Choroid plexus epithelial cell (primary cell): Measurements from ENCODE around the gene TBC1D22A.
A peak's percentile ranks its signal among the peaks of the same experiment; 100 is the strongest.

Source experiments
- DNase-seq: peaks from one replicate; pipeline ENCODE4 v3.0.0-alpha.2; 2010; ENCODE audit warnings: low read depth
- H3K4me3 ChIP-seq: 2 replicates; pipeline ENCODE4 v1.5.1; 2011; ENCODE audit warnings: low read depth, mild to moderate bottlenecking, control low read depth, low read length, moderate library complexity
- CTCF ChIP-seq: conservative IDR thresholded peaks from 2 replicates; pipeline ENCODE4 v1.5.1; 2011; ENCODE audit warnings: low read depth, mild to moderate bottlenecking, control low read depth, inconsistent platforms, low read length, moderate library complexity

Gene TBC1D22A

GRCh38 chr22:46852771-46853170 lies 90.3 kb downstream of the TBC1D22A start:
- H3K4me3 ChIP-seq = no peak overlapping the region
- DNase-seq = no peak
- TF ChIP-seq CTCF = no peak

GRCh38 chr22:46853191-46853590 lies 90.7 kb downstream of the TBC1D22A start:
- TF ChIP-seq CTCF = no peak
- no peak overlapping the region for H3K4me3 ChIP-seq
- no peak for DNase-seq

GRCh38 chr22:46854125-46854870 lies 91.8 kb downstream of the TBC1D22A start:
- no peak for TF ChIP-seq CTCF
- DNase-seq = peak; percentile 70
- H3K4me3 ChIP-seq = peak overlapping the region; percentile 8

- no peak for TF ChIP-seq CTCF
- DNase-seq = no peak
- H3K4me3 ChIP-seq = no peak overlapping the region
Measured at GRCh38 chr22:46855681-46856080, 93.2 kb downstream of the TBC1D22A start.

GRCh38 chr22:46856661-46857060 lies 94.2 kb downstream of the TBC1D22A start:
- DNase-seq = no peak
- no peak for TF ChIP-seq CTCF
- H3K4me3 ChIP-seq = no peak overlapping the region

- no peak for TF ChIP-seq CTCF
- H3K4me3 ChIP-seq = no peak overlapping the region
- DNase-seq = no peak
Measured at GRCh38 chr22:46857142-46857884, 94.9 kb downstream of the TBC1D22A start.

GRCh38 chr22:46857885-46858143 lies 95.4 kb downstream of the TBC1D22A start:
- no peak for TF ChIP-seq CTCF
- H3K4me3 ChIP-seq = no peak overlapping the region
- no peak for DNase-seq
